Choroid plexus epithelial cell (primary cell): ENCODE data around the gene TBCD.

Source experiments
- DNase-seq: peaks from one replicate; pipeline ENCODE4 v3.0.0-alpha.2; 2010; ENCODE audit warnings: low read depth
- H3K4me3 ChIP-seq: 2 replicates; pipeline ENCODE4 v1.5.1; 2011; ENCODE audit warnings: low read depth, mild to moderate bottlenecking, control low read depth, low read length, moderate library complexity
- CTCF ChIP-seq: conservative IDR thresholded peaks from 2 replicates; pipeline ENCODE4 v1.5.1; 2011; ENCODE audit warnings: low read depth, mild to moderate bottlenecking, control low read depth, inconsistent platforms, low read length, moderate library complexity

Gene TBCD

GRCh38 chr17:82803185-82803584 is 51.3 kb downstream of the TBCD start:
- no peak for TF ChIP-seq CTCF
- no peak for DNase-seq
- no peak overlapping the region for H3K4me3 ChIP-seq

GRCh38 chr17:82803606-82804005 is 51.7 kb downstream of the TBCD start:
- TF ChIP-seq CTCF, result no peak
- no peak overlapping the region for H3K4me3 ChIP-seq
- DNase-seq, result no peak

GRCh38 chr17:82804442-82805191 is 52.8 kb downstream of the TBCD start:
- H3K4me3 ChIP-seq, result no peak overlapping the region
- peak; percentile 19 for DNase-seq

GRCh38 chr17:82805254-82805653 is 53.4 kb downstream of the TBCD start:
- no peak overlapping the region for H3K4me3 ChIP-seq
- TF ChIP-seq CTCF, result no peak
- no peak for DNase-seq

More at GRCh38 chr17:82804442-82805191, 52.8 kb downstream of the TBCD start:
- no peak for TF ChIP-seq CTCF

- no peak for DNase-seq
- no peak overlapping the region for H3K4me3 ChIP-seq
- TF ChIP-seq CTCF, result no peak
These were observed 54.0 kb downstream of the TBCD start for GRCh38 chr17:82805823-82806222.

- no peak for TF ChIP-seq CTCF
- H3K4me3 ChIP-seq, result no peak overlapping the region
- no peak for DNase-seq
These were observed 54.8 kb downstream of the TBCD start for GRCh38 chr17:82806645-82807044.

- no peak for TF ChIP-seq CTCF
- no peak for DNase-seq
- no peak overlapping the region for H3K4me3 ChIP-seq
These were observed 55.2 kb downstream of the TBCD start for GRCh38 chr17:82807101-82807500.
